Measurements from ENCODE around the gene EOLA2. TPM values are rescaled to one million over a fixed set of nuclear protein-coding genes. Genes with fewer than 3 reads are reported as not detected.
"Not testable (repeated sequence)": the region's sequence is repeated elsewhere in the genome, so short reads cannot be mapped to it uniquely, and the experiment has no call there.

Gene EOLA2
- total RNA-seq, 1 donor from 2014 or later = 25.5 TPM

DNA sequence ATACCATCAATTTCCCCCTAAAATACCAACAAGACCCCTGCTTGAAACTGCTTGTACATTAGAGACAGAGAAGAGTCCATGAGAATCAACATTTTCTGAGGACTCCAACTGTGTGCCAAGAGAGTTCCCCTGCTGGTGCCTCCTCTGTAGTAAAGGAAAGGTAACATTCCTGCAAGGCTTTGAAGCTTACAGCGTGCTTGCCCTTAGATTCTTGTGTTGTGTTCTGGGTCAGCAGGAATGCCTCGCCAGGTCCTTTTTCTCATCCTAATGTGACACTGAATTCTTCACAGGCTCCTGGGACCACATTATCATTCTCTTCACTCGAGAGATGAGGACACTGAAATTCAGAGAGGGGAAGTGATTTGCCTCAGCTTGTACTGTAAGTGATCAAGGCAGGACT lies 9.7 kb upstream of the EOLA2 start:
- intact Hi-C loops (cut with micrococcal nuclease) = no loop called here
- no peaks in the 10 kb centered on the region for H3K36me3 ChIP-seq
- no peaks in the 10 kb centered on the region for H3K27me3 ChIP-seq (ENCODE audit: low read depth)
- no peaks in the 10 kb centered on the region for H3K4me1 ChIP-seq
- no peak overlapping the region for H3K27ac ChIP-seq (replicated peaks)
- TF ChIP-seq, protein P1, sequence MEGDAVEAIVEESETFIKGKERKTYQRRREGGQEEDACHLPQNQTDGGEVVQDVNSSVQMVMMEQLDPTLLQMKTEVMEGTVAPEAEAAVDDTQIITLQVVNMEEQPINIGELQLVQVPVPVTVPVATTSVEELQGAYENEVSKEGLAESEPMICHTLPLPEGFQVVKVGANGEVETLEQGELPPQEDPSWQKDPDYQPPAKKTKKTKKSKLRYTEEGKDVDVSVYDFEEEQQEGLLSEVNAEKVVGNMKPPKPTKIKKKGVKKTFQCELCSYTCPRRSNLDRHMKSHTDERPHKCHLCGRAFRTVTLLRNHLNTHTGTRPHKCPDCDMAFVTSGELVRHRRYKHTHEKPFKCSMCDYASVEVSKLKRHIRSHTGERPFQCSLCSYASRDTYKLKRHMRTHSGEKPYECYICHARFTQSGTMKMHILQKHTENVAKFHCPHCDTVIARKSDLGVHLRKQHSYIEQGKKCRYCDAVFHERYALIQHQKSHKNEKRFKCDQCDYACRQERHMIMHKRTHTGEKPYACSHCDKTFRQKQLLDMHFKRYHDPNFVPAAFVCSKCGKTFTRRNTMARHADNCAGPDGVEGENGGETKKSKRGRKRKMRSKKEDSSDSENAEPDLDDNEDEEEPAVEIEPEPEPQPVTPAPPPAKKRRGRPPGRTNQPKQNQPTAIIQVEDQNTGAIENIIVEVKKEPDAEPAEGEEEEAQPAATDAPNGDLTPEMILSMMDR (IDR thresholded peaks at IDR 0.05; ENCODE audit: borderline replicate concordance) = no peak
- no peak overlapping the region for H3K4me3 ChIP-seq
- H3K9me3 ChIP-seq (replicated peaks) = no peaks in the 10 kb centered on the region
- no peak for DNase-seq

DNA sequence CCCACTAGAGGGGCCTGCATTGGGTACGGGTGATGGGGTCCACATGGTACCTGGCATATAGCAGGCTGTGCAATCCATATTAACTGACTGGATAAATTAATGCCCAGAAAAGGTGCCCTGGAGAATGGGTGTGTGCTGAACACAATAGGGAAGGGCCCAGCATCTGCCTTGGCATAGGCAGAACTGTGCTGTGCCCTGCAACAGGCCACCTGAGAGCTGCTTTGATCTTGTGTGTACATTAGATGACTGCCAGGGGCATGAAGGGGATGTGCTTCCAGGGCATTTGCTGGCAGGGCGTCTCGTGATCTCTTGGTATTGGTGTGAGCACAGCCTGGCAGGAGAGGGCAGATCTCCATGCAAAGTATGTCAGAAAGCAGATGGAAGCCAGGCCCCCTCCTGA lies 8.6 kb upstream of the EOLA2 start:
- intact Hi-C loops (cut with micrococcal nuclease); H3K36me3 ChIP-seq; H3K4me3 ChIP-seq; H3K9me3 ChIP-seq (replicated peaks); DNase-seq; H3K27me3 ChIP-seq (ENCODE audit: low read depth); H3K27ac ChIP-seq (replicated peaks); H3K4me1 ChIP-seq: not testable (repeated sequence)

DNA sequence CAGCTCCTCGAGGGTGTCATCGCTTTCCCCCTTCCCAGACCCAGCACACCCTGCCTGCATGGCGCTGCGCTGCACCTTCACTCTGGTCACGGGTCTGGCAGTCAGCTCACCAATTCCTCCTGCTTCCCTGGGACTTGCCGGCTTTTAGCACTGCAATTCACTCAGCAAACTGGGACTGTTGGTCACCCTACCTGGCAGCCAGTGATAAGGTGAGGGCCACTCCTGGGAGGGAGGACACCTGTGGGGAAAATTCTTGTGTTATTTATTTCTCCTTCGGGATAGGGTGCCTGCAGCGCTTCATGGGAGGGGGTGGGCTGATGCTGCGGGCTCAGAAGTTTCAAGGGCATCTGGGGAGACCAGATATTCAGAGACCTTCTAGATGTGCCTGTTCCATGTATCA lies 7.5 kb upstream of the EOLA2 start:
- H3K36me3 ChIP-seq; DNase-seq; H3K27ac ChIP-seq (replicated peaks); intact Hi-C loops (cut with micrococcal nuclease); H3K9me3 ChIP-seq (replicated peaks); H3K4me3 ChIP-seq; H3K4me1 ChIP-seq; H3K27me3 ChIP-seq (ENCODE audit: low read depth): not testable (repeated sequence)

DNA sequence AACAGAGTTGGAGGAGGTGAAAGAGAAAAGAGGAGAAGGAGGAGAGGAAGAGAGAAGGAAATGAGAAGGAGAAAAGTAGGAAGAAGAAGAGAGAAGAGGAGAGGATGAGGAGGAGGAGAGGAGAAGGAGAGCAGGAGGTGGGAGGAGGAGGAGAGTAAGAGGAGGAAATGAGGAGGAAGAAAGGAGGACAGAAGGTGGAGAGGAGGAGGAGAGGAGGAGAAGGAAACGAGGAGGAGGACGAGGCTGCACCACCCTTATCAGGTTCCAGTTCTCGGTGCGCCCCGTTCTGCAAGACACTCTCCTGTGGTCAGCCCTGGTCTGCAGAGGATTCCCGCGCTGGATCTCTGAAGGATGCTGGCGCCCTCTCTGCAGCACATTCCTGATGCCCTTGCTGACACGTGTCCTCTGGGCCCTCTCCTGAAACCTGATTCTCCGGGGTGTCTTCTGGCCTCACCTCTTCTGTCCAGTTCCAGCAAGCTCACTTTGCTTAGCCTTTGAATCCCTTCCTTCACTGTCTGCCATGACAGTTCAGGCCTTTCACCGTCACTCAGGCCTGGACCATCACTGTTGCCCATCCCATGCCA lies 6.9 kb upstream of the EOLA2 start:
- H3K36me3 ChIP-seq; H3K9me3 ChIP-seq (replicated peaks); H3K27me3 ChIP-seq (ENCODE audit: low read depth); H3K4me1 ChIP-seq; intact Hi-C loops (cut with micrococcal nuclease); DNase-seq; H3K4me3 ChIP-seq; H3K27ac ChIP-seq (replicated peaks): not testable (repeated sequence)

DNA sequence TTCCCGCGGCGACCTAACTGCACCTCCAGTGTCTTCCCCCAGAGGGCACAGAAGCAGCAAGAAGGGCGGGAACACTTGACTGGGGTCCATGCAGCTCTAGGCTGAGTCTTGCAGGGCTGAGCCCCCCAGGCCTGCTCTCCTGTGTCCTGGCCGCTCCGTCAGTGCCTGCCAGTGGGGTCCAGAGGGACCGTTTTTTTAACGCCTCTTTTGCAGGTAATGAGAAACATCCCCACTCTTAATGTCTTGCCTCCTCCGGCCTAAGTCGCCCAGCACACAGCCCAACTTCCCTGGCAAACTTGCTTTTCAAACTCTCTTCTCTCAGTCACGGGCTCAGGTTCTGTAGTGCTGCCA lies 2.4 kb upstream of the EOLA2 start:
- H3K4me3 ChIP-seq = peak overlapping the region; percentile 84
- H3K4me1 ChIP-seq; DNase-seq; H3K36me3 ChIP-seq; intact Hi-C loops (cut with micrococcal nuclease); H3K27me3 ChIP-seq (ENCODE audit: low read depth); H3K9me3 ChIP-seq (replicated peaks): not testable (repeated sequence)
- peak overlapping the region; percentile 71 for H3K27ac ChIP-seq (replicated peaks)
- TF ChIP-seq, protein P1 (IDR thresholded peaks at IDR 0.05; ENCODE audit: borderline replicate concordance) = peak; percentile 65

DNA sequence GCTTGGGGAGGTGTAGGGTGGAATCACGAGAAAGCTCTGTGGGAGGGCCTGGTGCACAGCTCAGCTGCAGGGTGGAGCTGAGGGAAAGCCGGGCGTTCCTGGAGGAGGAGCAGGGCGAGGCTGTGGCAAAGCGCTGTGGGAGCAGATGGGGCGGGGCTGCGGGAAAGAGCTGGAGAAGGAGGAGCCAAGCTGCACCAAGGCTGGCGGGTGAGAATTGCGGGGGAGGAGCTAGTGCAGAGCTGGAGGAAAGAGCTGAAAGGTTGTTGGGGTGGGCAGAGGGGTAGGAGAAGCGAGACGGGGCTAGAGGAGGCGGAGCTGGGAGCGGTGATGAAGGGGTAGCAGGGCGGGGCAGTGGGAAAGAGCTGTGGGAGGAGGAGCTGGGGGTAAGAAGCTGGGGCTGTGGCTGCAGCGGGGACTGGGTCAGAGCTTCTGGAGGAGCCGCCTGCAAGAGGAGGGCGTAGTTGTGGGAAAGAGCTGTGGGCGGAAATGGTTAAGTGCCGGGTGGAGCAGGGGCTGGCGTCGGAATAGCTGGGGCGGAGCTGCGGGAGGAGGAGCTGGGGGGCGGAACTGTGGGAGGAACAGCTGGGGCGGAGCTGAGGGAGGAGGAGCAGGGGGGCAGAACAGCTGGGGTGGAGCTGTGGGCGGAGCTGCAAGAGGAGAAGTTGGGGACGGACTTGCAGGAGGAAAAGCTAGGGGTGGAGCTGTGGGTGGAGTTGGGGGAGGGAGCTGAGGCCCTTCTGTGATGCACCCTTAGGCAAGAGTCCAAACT lies 1.8 kb upstream of the EOLA2 start:
- TF ChIP-seq, protein P1 (IDR thresholded peaks at IDR 0.05; ENCODE audit: borderline replicate concordance) = no peak
- Histone ChIP-seq H3K4me3 (peak overlapping the region; percentile 84), H3K4me1 (peaks cover 10% of the 10 kb centered on the region), H3K27ac (replicated peaks) (peak overlapping the region; percentile 95), H3K9me3 (replicated peaks) (no peaks in the 10 kb centered on the region), H3K36me3 (no peaks in the 10 kb centered on the region), H3K27me3 (ENCODE audit: low read depth) (no peaks in the 10 kb centered on the region)
- peak; percentile 93 for DNase-seq
- intact Hi-C loops (cut with micrococcal nuclease) = no loop called here

DNA sequence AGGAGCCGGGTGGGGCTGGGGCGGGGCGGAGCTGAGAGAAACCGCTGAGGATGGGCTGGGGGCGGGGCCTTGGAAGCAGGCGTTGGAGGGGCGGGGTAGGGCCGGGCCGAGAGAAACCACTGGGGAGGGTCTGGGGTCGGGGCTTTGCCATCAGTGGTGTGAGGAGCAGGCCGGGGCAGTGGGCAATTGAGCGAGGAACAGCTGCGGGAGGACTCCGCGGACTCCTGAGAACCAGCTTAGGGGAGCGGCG lies 1.3 kb upstream of the EOLA2 start:
- no peak for DNase-seq
- Histone ChIP-seq H3K4me1 (peaks cover 10% of the 10 kb centered on the region), H3K4me3 (peak overlapping the region; percentile 84), H3K9me3 (replicated peaks) (no peaks in the 10 kb centered on the region), H3K36me3 (no peaks in the 10 kb centered on the region), H3K27ac (replicated peaks) (peak overlapping the region; percentile 95), H3K27me3 (ENCODE audit: low read depth) (no peaks in the 10 kb centered on the region)
- TF ChIP-seq, protein P1 (IDR thresholded peaks at IDR 0.05; ENCODE audit: borderline replicate concordance) = no peak
- intact Hi-C loops (cut with micrococcal nuclease) = no loop called here
